Lower leg skin (tissue), 4 donors: Measurements from ENCODE around the gene NT5DC1. TPM values are rescaled to one million over a fixed set of nuclear protein-coding genes. Genes with fewer than 3 reads are reported as not detected.

Experiments
- DNase-seq, 2 donors: peaks; one replicate each; pipeline ENCODE4 v3.0.0-alpha.2; 2019; ENCODE audit warnings: low spot score in 2 of 2
- H3K4me3 ChIP-seq: fragments of 200-600 bp; sonication (generic); 2 replicates; pipeline ENCODE4 v1.5.1; 2017; ENCODE audit warnings: mild to moderate bottlenecking, low read depth; ENCODE audit not compliant: poor library complexity, severe bottlenecking
- CTCF ChIP-seq, 3 donors: fragments of 450-650 bp; IDR thresholded peaks; one replicate each; pipeline ENCODE4 v1.5.1; 2016; ENCODE audit warnings: antibody characterized with exemption in 3 of 3, mild to moderate bottlenecking in 3 of 3, moderate library complexity in 2 of 3
- POLR2A ChIP-seq, 2 donors: fragments of 450-650 bp; IDR thresholded peaks; one replicate each; pipeline ENCODE4 v1.6.1; 2016 to 2017; ENCODE audit warnings: antibody characterized with exemption in 2 of 2, mild to moderate bottlenecking in 1 of 2, moderate library complexity in 1 of 2
- WGBS, 2 donors: methylation state at CpG; one replicate each; pipeline ENCODE4 v1.1.5; 2018; 5-methylcytosine and 5-hydroxymethylcytosine counted together
- intact Hi-C: fragments of 100-400 bp; cut with DNase I; formaldehyde crosslinking; loops from one replicate; pipeline ENCODE4 v1.15.0; 2023; ENCODE audit warnings: low total_unique reads
- total RNA-seq, 4 donors: library from RNA; depleted of rRNA; stranded (reverse); fragments of >200 nt; gene quantifications; one replicate each; pipeline ENCODE4 v1.1.0, GENCODE V29; 2016

NT5DC1 gene
- total RNA-seq, 4 donors from 2014 or later = 7.7 to 25.0 (median 12.3) TPM

GRCh38 chr6:116221911-116222310 lies 121.3 kb downstream of the NT5DC1 start:
- intact Hi-C loops = no loop called here
- TF ChIP-seq POLR2A (IDR thresholded peaks at IDR 0.05) = no peak
- no peak for TF ChIP-seq CTCF (IDR thresholded peaks at IDR 0.05)
- H3K4me3 ChIP-seq = no peak overlapping the region
- no peak for DNase-seq
- 94 to 98% methylated on average over 2 of the region's 2 CpGs for WGBS, 2 donors

DNA sequence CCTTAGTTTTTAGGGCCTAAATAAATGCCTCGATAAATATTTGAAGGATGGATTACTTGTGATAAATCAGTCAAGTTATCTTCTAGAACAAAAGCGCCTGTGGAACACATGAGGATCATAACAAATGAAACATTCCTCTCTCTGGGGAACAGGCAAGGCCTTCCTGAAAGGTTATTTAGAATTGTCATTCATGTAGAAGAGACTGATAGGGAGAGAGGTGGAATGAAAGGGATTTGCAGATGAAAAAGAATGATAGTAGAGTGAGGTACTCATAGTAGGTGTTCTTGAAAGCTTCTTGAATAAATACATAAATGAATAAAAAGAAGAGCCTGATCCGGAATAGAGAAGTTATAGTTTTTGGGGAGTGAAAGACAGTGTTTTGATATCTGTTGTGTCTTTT lies 122.7 kb downstream of the NT5DC1 start:
- intact Hi-C loops = no loop called here
- WGBS, 2 donors = 86 to 87% methylated on average over 3 of the region's 3 CpGs
- no peak for TF ChIP-seq POLR2A (IDR thresholded peaks at IDR 0.05)
- no peak for TF ChIP-seq CTCF (IDR thresholded peaks at IDR 0.05)
- no peak for DNase-seq
- no peak overlapping the region for H3K4me3 ChIP-seq

DNA sequence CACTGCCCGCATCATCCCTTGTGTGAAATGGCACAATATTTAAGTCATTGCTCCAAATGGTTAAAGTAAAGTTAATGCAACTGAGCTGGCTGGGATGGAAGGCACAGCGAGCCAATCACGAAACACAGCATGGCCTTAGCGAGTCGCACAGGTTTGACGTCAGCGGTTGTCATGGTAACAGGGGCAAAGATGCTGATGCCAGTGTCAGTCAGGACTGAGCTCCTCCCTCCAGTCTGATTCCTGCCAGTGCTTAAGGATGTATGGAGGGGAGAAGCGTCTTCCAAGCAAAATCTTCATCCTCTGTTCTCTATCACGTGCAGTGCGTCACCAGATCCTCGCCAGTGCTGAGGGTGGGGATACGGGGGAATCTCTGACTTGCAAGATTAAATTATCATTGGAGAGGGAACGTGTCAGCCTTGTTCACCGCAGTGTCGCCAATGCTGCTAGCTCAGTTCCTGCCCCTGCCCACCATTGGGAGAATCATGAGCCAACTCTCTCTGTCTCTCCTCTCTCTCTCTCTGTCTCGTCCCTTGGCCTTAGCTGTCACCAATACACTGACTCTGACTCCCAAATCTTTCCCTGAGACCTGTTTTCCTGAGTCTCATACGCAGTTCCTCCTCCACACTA lies 128.7 kb downstream of the NT5DC1 start:
- TF ChIP-seq POLR2A (IDR thresholded peaks at IDR 0.05) = no peak
- TF ChIP-seq CTCF (IDR thresholded peaks at IDR 0.05) = no peak
- no peak overlapping the region for H3K4me3 ChIP-seq
- WGBS, 2 donors = 77 to 81% methylated on average over 17 of the region's 17 CpGs
- intact Hi-C loops = no loop called here
- peak; percentile 26 to 91 for DNase-seq

DNA sequence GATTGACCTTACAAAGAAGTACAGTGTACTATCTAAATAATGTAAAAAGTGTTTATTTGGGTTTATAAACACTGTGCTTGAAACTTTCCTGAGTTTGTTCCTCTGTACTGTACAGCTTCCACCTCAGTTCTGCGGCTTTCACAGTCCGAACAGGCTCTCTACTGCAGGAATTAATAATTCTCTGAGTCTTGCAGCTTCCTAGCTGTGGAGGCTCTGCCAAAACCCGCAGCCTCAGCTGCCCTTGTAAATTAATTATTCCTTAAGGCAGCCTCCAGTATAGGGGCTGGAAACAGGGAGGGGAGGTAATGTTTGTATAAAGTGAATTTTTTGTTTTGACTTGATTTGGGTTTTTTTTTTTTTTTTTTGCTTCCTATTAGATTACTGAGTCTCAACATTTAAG lies 134.0 kb downstream of the NT5DC1 start:
- H3K4me3 ChIP-seq = no peak overlapping the region
- no peak for DNase-seq
- intact Hi-C loops = no loop called here
- no peak for TF ChIP-seq POLR2A (IDR thresholded peaks at IDR 0.05)
- TF ChIP-seq CTCF (IDR thresholded peaks at IDR 0.05) = no peak
- WGBS, 2 donors = 80 to 89% methylated on average over 3 of the region's 3 CpGs

DNA sequence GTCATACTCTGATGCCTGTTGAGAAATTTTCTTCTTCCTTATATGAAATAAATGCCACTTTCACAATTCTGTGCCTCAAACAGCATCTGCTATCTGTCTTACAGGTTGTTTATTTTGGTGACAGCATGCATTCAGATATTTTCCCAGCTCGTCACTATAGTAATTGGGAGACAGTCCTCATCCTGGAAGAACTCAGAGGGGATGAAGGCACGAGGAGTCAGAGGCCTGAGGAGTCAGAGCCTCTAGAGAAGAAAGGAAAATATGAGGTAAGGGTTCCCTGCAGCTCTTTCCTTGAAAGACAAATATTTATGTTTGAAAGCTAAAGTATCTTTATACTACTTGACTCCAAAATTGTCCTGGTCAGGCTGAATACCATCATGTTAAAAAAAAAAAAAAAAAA lies 137.4 kb downstream of the NT5DC1 start:
- no peak overlapping the region for H3K4me3 ChIP-seq
- intact Hi-C loops = no loop called here
- 89 to 96% methylated on average over 2 of the region's 2 CpGs for WGBS, 2 donors
- no peak for TF ChIP-seq CTCF (IDR thresholded peaks at IDR 0.05)
- no peak for TF ChIP-seq POLR2A (IDR thresholded peaks at IDR 0.05)
- no peak for DNase-seq

DNA sequence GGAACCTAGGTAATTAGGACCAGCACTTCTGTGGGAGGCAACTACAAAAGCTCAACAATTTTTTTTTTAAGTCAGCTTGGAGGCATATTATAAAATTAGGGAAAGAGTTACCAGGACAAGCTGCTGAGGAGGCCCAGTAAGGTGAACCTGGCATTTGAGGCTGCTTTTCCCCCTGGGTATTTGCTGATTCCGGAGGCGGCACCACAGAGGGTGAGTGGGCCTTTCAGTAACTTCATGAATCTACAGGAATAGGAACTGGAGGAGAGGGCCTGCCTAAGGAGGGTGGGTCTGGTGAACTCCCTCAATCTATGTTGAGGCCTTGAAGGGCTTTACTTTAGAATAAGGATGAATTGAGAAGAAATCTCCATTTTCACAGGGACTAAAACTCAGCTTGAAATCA lies 138.6 kb downstream of the NT5DC1 start:
- intact Hi-C loops = no loop called here
- TF ChIP-seq POLR2A (IDR thresholded peaks at IDR 0.05) (no peak), CTCF (IDR thresholded peaks at IDR 0.05) (no peak)
- WGBS, 2 donors = 100% methylated on average over 2 of the region's 2 CpGs
- no peak for DNase-seq
- H3K4me3 ChIP-seq = no peak overlapping the region
